Measurements from ENCODE around the gene TMEM50B. TPM values are rescaled to one million over a fixed set of nuclear protein-coding genes. Genes with fewer than 3 reads are reported as not detected.
"Not testable (repeated sequence)": the region's sequence is repeated elsewhere in the genome, so short reads cannot be mapped to it uniquely, and the experiment has no call there.

The TMEM50B gene
- total RNA-seq, 4 donors from 2014 or later: 53.8 to 83.5 (median 57.0) TPM

- DNase-seq (ENCODE audit: low spot score): no peak
- ATAC-seq (ENCODE audit: low FRiP score): no peak
Observed at GRCh38 chr21:33480481-33481103, 818 bp upstream of the TMEM50B start.

DNA sequence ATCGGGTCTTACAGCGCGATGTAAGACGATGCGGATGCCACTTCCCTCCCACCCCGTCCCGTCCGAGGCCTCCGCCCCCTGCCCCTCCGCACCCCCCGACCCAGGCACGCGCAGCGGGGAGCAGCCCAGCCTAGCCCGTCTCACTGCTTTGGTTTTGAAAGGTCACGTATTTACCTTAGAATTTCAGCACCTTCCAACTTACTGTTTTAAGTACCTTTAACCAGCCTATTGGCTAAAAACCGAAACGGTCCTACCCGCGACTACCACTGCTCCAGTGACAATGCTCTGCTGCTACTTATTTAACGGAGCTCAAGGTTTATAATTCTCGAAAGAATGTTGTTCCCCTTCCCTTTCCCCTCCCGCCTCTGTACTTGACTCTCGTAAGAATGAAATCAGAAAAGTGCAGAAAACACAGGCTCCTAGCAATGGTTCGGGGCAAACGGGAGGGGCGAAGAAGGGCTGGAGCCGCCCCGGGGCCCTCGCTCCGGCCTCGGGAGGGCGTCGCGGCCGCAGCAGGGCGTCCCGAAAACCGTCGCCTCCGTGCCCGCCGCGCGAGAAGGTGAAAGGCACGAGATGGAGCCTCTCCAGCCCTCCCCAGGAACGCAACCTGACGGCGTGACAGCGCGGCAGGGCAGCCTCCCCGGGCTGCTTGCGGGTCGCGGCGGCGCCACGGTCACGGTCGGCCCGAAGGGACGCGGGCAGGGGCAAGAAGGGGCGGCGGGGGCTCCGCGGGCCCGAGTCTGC, 667 bp downstream of the TMEM50B start:
- no peak for TF ChIP-seq CTCF (IDR thresholded peaks at IDR 0.05)
- ATAC-seq (ENCODE audit: low FRiP score) (peak; percentile 24), DNase-seq (ENCODE audit: low spot score) (no peak)

More at GRCh38 chr21:33480481-33481103, 818 bp upstream of the TMEM50B start:
- TF ChIP-seq CTCF (IDR thresholded peaks at IDR 0.05): no peak

- DNase-seq (ENCODE audit: low spot score) (no peak), ATAC-seq (ENCODE audit: low FRiP score) (no peak)
- no peak for TF ChIP-seq CTCF (IDR thresholded peaks at IDR 0.05)
Observed at GRCh38 chr21:33478182-33478581, 1.6 kb downstream of the TMEM50B start.

- DNase-seq (ENCODE audit: low spot score): no peak
- TF ChIP-seq CTCF (IDR thresholded peaks at IDR 0.05): no peak
- ATAC-seq (ENCODE audit: low FRiP score): no peak
Observed at GRCh38 chr21:33477066-33477465, 2.7 kb downstream of the TMEM50B start.

- no peak for ATAC-seq (ENCODE audit: low FRiP score)
- no peak for TF ChIP-seq CTCF (IDR thresholded peaks at IDR 0.05)
- no peak for DNase-seq (ENCODE audit: low spot score)
Observed at GRCh38 chr21:33473344-33473743, 6.4 kb downstream of the TMEM50B start.

DNA sequence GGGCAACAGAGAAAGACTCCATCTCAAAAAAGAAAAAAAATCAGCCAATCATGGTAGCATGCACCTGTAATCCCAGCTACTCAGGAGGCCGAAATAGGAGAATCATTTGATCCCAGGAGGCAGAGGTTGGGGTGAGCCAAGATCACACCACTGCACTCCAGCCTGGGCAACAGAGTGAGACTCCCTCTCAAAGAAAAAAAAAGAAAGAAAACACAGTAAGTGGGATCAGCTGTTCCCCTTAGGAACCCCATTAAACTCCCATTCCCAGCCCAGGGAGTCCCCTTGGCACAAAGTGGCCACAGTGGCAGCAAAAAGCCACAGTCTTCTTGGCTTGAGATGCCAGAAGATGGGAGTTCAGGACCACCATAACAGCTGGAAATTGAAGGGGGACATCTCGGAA, 9.1 kb downstream of the TMEM50B start:
- TF ChIP-seq CTCF (IDR thresholded peaks at IDR 0.05): no peak
- ATAC-seq (ENCODE audit: low FRiP score) (no peak), DNase-seq (ENCODE audit: low spot score) (no peak)

DNA sequence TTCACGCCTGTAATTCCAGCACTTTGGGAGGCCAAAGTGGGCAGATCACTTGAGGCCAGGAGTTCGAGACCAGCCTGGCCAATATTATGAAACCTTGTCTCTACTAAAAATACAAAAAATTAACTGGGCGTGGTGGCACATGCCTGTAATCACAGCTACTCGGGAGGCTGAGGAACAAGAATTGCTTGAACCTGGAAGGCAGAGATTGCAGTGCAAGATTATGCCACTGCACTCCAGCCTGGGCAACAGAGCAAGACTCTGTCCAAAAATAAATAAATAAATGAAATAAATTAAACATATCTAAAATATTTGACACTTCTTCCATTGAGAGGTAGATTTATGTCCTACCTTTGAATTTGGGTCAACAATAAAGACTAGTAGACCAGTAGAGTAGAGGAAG, 10.6 kb downstream of the TMEM50B start:
- not testable (repeated sequence) for ATAC-seq (ENCODE audit: low FRiP score)

More for the DNA sequence above, 10.6 kb downstream of the TMEM50B start:
- not testable (repeated sequence) for DNase-seq (ENCODE audit: low spot score)
